HuH-7 (cell line): ENCODE results near the gene CST7.
"Not testable (repeated sequence)": the region's sequence is repeated elsewhere in the genome, so short reads cannot be mapped to it uniquely, and the experiment has no call there.

Source experiments
- DNase-seq: peaks from one replicate; pipeline ENCODE4 v3.0.0; 2011; ENCODE audit warnings: low spot score

The CST7 gene

DNA sequence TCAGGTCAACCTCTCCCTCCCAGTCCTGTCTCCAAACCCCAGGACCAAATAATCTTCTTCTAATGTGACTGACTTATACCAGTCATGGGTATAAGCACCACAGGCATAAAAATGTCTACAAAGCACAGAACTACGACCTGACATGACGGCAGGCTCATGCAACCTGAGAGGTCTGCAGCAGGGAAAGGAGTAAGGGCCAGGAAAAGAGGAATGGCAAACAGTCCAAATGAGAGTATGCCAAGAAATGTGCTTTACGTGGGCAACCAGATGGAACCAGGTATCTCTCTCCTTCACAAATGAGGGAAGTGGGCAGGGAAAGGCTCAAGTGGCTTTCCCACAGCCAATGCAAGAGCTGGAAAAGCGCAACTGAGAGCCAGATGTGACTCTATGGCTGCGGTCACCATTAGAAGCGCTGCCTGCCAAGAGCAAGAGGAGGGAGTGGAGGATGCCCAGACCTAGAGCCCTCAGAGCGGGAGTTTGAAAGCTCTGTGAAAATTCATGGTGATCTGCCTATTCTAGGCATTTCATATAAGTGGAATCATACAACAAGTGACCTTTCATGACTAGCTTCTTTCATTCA lies 37.5 kb downstream of the CST7 start:
- DNase-seq, result no peak

DNA sequence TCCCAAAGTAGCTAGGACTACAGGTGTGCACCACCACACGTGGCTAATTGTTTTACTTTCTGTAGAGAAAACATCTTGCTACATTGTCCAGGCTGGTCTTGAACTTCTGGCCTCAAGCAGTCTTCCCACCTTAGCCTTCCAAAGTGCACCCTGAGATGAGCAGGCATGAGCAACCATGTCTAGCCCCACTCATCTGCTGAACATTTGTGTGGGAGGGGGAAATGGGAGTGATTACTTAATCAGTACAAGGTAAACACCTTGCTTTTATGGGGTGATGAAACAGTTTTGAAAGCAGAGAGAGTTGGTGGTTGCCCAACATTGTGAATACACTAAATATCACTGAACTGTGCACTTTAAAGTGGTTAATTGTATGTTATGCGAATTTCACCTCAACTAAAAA lies 38.2 kb downstream of the CST7 start:
- DNase-seq, result peak; percentile 62

DNA sequence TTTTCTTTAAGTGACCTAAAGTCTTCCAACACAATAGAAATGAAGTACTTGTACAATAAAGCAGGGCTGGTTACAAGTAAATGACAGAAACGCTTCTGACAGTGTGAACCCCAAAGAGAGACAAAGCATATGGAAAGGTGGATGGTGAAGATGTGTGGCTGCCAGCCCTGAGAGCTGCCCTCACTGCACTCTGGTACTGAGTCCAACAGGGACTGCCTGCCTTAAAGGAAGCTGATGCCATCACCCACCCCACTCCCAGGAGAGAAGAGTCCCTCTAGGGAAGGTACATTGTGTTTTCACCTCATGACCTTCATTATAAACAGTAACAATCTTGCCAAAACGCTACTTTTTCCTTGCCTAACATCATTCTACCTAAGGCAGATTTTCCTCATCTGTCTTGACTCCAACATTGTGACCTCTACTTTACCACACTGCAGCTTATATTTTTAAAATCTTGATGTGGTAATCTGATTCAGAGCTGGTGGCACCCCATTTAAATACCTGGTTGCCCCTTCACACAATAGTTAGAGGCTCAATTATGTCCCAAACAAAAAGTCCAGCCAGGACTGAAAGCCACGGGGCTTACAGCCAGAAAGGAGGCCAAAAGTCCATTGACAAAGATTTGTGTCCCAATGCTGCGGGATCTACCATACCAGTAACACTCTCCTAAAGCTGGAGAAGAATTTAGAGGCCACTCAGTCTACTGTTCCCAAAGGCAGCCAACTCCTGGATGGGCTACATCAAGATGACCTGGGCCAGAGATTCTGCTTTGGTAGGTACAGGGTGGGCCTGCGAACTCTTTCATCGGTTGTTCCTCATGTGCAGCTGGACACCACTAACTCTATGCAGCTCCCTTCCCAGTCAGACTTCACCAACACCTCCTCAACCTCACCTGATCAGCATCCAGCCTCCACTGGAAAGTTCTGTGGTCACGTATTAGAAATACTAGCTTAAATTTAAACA lies 39.1 kb downstream of the CST7 start:
- no peak for DNase-seq

DNA sequence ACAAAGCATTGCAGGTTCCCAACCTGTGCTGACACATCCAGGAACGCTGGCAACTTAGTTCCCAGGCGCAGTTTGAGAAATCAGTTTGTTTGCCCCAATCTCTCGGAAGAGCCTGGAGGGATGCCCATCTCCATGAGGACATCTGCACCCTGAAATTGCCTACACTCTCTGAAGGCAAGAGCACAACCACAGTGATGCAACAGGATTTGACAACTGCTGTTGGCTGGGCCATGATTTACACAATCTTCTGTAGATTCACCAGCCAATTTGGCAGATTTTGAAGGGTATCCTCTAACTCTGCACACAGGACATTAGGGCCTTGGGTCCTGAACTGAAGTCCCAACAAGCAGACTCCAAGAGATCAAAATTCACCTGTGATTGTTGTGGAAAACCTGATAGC lies 40.1 kb downstream of the CST7 start:
- DNase-seq, result no peak

DNA sequence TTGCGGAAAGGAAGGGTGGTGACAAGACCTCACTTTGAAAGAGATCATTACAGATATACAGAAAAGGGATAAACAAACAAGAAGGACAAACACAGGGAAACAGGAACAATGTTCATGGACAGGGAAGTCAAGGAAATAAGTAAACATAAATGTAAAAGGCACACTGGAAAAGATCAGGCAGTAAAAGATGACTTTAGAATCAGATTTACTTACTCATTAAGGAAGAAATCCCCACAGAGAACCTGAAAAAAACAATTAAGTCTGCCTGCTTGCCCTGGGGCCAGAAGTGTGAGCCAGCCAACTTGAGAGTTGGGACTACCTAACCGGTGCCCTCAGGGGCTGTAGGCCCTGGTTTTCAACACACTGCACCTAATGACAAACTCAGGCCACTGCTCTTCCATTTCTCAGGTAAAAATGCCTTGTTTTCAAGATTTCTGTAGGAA lies 41.8 kb downstream of the CST7 start:
- no peak for DNase-seq

DNA sequence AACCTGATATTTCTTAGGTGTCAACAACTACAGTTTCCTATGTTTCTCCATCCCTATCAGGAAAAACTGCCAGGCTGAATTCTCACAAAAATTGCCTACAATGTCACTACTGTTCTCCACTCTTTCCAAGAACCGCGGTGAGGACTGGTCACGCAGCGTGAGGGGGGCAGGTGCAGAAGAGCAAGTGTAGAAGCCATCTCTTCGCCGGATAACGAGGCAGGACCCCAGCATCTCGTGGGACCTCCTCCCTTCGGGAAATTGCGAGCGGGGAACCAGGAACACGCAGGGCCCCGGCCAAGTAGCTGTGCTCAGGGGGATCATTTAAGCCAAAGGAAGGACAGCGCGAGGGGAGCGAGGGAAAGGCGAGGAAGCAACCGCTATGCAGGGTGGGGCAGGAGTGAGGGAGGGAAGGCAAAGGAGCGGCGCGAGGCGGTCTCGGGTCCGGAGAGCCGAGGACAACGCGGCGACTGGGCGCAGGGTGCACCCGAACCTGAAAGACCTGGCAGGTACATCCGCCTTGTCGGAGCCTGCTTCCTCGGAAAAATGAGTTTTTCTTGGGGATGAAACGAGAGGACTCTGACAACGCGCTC lies 42.9 kb downstream of the CST7 start:
- peak; percentile 59 for DNase-seq

DNA sequence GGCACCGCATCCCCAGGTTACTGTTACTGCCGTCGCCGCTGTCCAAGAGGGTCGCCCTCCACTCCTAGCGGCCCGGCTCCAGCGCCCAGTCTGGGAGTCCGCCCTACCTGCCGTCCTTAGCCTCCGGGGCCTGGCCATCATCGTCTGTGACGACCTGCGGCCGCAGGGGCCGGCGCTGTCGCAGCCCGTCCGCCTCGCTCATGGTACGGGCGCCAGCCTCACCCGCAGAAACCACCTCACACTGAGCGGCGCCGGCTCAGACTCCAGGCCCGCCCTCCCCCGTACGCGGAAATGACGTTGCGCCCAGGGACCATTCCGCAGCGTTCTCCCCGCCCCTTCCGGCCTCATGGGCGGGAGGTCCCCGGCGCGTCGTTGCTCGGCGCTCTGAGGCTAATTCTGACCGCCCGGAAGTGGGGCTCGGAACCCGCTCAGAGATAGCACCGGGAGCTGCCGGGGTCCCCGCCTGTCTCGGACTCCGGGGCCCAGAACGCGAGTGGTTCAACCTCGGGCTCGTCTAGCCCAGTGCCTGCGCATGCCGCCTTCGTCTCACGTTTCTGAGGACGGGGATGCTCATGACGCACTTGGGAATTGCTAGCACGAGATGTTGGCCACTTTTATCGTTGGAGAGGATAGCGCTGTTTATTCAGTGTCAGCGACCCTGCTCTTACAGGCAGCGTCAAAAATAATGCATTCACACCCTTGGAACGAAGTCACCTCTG lies 43.6 kb downstream of the CST7 start, which contains the start of gene APMAP:
TSS of gene APMAP (minus strand) at position 265 of the 719 bp plus-strand sequence. CDS start at position 202, 63 bp downstream.
- DNase-seq, result peak; percentile 98

DNA sequence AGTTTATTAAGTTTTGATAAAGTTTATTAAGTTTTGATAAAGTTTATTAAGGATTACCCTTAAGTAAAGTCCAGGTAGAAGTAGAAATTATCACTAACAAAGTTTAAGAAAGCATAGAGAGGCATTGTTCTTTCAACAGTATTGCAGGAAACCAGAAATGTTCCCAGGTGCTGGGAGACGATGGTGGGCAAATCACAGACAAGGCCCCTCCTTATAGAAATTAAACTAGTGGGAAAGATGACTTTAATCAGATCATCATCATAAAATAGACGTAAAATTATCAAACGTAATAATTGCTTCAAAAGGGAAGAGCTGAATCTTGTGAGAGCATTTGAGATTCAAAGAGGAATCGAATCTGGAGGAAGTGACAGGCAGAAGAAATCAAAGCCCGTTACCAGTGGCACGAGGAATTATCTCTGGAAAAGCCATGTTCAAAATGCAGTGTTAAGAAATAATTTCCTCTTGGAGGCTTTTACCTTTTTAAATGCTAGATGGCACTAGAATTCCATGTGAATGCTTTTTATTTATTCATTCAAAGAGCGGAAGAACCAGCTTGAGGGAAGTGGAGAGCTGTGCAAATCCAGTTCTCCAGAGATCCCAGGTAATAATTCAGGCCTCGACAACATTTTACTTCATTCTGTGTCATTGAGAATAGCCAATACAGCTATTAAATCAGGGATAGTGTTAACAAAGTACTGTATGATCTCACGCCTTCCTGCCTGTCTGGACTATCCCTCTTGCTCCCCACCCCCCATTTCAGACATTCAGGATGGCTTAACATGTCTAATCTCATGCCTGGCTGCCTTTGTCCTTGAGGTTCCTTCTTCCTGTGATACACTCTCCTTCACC lies 44.5 kb downstream of the CST7 start:
- DNase-seq, result no peak

DNA sequence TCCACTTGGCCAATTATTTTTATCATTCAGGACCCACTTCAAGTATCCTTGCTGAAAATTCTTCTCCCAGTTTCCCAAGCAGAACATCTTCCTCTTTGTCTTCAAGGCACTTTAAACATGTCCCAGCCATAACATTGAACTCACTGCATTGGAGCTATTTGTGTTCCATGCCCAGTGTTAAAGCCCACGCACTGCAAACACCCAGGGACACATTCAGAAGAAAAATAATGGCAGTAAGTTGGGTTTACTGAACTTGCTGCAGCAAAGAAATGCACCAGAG lies 45.1 kb downstream of the CST7 start:
- DNase-seq, result no peak

DNA sequence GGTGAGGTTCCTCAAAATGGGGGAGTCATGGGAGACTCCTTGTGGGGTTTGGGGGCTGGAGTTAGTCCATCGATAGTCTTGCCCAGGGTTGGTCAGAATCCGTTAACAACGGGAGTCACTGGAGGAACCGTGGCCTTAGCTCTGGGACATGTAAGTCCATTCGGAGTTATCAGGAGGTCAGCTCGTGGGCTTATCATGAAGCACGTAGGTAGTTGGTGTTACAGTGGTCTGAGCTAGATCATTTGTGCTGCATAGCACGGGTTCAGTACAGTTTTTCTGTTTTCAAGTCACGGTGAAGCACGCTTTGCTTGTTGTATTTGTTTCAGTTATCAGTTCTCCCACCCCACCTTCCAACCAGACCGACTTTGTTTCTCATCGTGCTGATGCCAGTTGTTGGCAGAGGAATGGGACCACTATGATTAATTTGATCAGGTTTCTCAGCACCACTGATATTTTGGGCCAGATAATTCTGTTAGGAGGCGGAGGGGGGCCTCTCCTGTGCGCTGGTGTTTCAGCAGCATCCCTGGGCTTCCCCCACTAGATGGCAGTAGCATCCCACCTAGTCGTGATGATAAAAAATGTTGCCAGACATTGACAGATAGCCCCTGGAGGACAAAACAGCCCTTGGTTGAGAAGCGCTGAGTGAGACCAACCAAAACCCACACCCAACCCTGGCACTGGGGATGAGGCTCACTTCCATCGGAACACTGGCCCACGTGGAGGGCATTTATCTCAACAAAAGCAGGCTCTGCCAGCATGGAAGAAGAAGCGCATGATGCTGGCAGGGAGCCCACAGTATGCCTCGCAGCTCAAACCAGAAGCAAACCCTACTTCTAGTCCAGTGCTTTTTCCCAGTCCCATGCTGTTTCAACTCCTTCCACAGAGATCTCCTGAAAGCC lies 45.6 kb downstream of the CST7 start:
- DNase-seq, result peak; percentile 94

DNA sequence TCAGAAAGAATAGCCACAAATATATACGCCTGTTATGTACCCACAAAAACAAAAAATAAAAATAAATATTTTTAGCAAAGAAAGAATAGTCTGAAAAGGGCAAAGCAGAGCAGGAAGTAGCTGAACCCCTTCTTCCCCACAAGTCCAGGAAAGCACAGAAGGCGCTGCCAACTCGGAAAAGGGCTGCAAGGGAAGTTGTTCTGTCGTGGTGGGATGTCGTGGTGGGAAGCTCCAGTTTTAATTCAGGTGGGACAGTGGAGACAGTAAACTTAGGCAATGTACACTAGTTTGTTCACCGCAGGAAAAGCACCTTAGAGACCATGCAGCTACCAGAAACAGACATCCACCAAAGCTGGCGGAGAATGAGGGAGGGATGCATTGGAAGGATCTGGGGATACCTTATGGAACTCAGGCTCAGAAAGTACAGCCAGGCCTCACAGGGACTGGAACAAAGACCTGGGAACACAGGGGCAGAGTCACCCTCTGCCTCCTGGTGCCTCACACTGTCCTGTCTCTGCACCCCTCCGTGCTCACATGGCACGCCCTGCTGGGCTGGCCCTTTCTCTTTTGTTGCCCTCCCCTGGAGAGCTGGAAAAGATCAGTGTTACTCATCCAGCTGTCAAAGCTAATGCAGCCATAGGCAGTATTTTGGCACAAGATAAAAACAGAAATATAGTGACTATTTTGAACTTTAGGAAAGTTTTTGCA lies 46.8 kb downstream of the CST7 start:
- DNase-seq, result no peak

DNA sequence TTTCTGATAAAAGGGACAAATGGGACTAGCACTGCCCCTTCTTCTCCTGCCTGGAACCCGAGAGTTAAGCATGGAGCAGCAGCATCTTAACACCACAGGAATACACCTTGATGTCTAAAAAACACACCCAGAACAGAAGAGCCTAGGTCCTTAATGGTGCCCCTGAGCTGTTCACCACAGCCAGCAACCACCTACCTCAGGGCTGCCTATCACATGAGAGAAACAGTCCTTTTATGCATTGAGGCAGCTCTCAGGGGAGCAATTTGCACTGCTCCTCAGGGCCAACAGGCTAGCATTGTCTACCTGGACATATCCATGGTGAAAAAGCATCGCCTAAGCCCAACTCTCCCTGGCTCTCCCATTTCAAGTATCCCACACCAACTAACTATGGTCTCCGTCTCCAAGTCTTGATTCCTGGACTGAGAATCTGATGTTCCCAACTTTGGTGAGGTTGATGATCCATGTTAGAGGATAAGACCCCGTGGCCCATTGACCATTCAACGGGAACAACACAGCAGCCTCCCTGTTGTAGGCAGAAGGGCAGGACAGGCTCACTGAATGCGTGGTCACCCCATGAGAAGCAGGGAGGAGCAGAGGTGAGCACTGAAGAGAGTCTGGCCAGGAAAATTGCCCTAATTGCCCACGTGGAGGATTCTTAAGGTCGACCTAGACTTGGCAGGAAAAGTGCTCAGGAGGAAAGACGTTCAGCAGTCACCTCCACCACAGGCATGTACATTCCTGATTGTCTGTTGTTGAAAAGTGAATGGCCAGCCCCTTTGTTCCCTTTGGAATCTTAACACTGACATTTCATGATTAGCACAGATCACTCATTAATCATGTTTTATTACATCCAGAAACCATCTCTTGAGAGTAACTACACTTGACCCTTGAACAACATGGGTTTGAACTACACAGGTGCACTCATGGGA lies 47.6 kb downstream of the CST7 start:
- no peak for DNase-seq

DNA sequence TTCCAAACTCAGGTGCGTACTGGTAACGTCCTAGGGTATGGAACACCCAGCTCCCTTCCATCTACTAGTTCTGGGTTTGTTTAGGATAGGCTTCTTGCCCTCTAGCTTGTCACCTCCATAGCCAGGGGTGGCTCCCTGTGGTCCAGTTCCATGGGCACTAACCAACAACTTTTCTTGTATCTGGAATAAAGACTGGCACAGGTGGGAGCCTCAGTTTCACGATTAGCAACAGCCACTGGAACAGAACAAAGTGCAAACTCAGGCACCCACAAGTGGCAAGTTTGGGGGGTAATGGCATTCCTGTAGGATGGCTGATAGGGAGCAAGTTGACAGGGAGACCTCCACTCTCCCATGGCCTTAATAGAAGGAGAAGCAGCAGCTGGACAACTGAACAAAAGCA lies 49.1 kb downstream of the CST7 start:
- no peak for DNase-seq

DNA sequence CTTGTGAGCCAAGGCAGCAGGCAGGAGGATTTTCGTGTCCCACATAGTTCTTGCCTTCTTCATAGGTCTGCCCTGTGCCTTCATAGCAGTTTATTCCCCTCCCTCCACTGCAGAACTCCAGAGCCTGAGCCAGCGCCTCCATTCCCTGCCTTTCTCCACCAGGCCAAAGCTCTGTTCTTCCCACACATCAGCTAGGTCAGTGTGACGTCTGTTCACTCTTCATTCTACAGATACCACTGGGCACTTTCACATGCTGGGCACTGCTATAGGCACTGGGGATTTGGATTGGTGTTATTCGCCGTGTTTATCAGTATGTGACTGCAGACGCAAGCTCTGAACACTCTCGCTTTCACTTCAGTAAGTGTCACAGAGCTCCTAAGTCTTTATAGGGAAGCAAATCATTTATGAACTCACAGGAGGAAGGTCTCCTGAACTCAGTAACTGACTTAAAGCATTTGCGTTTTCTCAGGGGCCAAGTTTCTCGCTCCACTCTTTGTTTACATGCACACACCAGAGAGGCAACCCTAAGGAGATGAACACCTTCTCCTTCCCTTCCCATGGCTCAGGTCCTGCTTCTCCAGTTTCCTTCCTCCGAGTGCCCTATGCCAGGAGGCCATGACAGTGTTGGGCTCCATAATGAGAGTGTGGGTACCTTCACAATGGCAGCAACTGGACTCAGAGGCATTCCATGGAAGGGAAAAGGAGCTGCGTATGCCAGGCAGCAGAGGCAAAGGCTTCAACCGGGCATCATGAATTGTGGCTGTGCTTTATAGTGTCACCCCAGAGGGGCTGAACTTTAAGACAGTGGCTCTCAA lies 49.8 kb downstream of the CST7 start:
- no peak for DNase-seq

DNA sequence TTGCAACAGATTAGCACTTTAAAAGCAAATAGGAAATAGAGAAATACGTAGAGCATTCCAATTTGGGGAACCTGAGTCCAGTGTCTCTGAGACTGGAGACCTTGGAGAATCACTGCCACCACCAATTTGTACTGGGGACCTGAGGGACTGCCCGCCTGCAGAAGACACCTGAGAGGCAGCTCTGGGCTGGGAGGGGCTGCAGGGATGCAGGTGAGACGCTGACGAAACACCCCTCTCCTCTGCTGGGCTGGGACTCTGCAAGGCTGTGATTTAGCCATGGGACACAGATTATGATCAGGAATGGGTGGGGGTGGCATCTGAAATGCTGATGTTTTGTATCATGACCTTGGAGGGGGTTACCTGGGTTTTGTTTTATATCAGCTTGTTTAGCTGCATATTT lies 50.5 kb downstream of the CST7 start:
- DNase-seq, result no peak

DNA sequence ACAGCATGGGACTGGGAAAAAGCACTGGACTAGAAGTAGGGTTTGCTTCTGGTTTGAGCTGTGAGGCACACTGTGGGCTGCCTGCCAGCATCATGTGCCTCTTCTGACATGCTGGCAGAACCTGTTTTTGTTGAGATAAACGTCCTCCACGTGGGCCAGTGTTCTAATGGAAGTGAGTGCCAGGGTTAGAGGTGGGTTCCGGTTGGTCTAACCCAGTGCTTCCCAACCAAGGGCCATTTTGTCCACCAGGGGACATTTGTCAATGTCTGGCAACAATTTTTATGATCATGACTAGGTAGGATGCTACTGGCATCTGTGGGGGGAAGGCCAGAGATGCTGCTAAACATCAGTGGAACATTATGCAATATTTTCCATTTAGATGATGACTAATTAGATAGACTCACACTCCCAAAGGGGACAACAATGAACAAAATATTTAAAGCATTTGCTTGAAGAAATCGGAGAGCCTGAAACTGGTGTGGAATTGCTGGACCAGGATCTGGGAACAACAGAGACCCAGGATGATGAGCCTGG lies 51.3 kb downstream of the CST7 start:
- DNase-seq, result no peak

DNA sequence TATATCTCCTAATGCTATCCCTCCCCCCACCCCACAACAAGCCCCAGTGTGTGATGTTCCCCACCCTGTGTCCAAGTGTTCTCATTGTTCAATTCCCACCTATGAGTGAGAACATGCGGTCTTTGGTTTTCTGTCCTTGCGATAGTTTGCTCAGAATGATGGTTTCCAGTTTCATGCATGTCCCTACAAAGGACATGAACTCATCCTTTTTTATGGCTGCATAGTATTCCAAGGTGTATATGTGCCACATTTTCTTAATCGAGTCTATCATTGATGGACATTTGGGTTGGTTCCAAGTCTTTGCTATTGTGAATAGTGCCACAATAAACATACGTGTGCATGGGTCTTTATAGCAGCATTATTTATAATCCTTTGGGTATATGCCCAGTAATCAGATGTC lies 52.3 kb downstream of the CST7 start:
- DNase-seq, result not testable (repeated sequence)

DNA sequence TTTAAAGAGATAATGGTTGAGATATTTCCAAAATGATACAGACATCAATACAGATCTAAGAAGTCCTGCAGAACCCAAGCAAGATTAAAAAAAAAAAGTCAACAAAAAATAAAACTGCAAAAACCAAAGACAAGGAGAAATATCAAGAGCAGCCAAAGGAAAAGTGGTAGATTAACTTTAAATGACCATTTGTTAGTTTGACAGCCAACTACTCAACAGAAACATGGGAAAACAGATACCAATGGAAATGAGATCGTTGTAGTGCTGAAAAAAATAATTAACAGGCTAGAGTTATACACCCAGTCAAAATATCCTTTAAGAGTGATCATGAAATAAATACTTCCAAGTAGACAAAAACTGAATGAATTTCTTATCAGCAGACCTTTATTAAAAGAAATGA lies 53.9 kb downstream of the CST7 start:
- DNase-seq, result no peak
